ENCODE measurements around the gene A3GALT2. TPM values are rescaled to one million over a fixed set of nuclear protein-coding genes. Genes with fewer than 3 reads are reported as not detected.

A3GALT2 gene
- total and polyA plus RNA-seq, 9 of the 15 experiments (the other 6 are each of a cell fraction or from before 2014, with no cell fraction given): not detected

GRCh38 chr1:33367485-33368405 lies 46.8 kb upstream of the A3GALT2 start:
- no peak overlapping the region for H3K27ac ChIP-seq (ENCODE audit: extremely low read depth, low read depth, low read length)
- H3K4me2 ChIP-seq (ENCODE audit: insufficient read depth, low read length): no peak overlapping the region
- H3K27me3 ChIP-seq (ENCODE audit: control insufficient read depth in 2 of 2, insufficient read depth in 2 of 2, low read length in 2 of 2): peaks cover 23 to 38% of the 10 kb centered on the region in 2 experiments
- H3K9ac ChIP-seq (ENCODE audit: insufficient read depth in 1 of 2, low read depth in 2 of 2, low read length in 2 of 2): no peak overlapping the region
- H3K79me2 ChIP-seq (ENCODE audit: control insufficient read depth, insufficient read depth, low read length): no peaks in the 10 kb centered on the region
- BruUV-seq (replicated peaks): no TSS peak
- H2AFZ ChIP-seq (ENCODE audit: low read depth, low read length): no peak overlapping the region
- peaks cover 32% of the 10 kb centered on the region for H4K20me1 ChIP-seq (replicated peaks; ENCODE audit: control insufficient read depth, insufficient read depth, low read length)
- WGBS (ENCODE audit: insufficient coverage, low coverage, missing lambda C conversion rate): 22% methylated on average over 23 of the region's 23 CpGs
- POLR2A ChIA-PET: interaction anchor here (0.6 kb wide), 1 partner anchor 114 kb away, joined by 3 read pairs; no protein-coding TSS in a partner anchor
- peak; percentile 95 for ATAC-seq
- no peaks in the 10 kb centered on the region for H3K36me3 ChIP-seq (ENCODE audit: control insufficient read depth, insufficient read depth, low read length)
- in situ Hi-C loops (cut with MboI): loop anchor here (5.0 kb wide), 1 partner anchor 70 kb away; no protein-coding TSS in a partner anchor
- H3K9me1 ChIP-seq (ENCODE audit: control insufficient read depth, insufficient read depth, low read length): no peaks in the 10 kb centered on the region
- no peak overlapping the region for H3K4me3 ChIP-seq
- no peaks in the 10 kb centered on the region for H3K9me3 ChIP-seq (replicated peaks; ENCODE audit: control insufficient read depth, insufficient read depth, low read depth, low read length)
- peaks cover 7 to 11% of the 10 kb centered on the region in 2 experiments; a peak in 4 of 5 replicates for H3K4me1 ChIP-seq (replicated peaks in 1 of 2; ENCODE audit: control insufficient read depth in 2 of 2, insufficient read depth in 2 of 2, low read length in 2 of 2)
- peak; percentile 89 to 92 (median 90) for DNase-seq (ENCODE audit: extremely low read depth in 1 of 4, low spot score in 3 of 4)
- peak; percentile 97 for FAIRE-seq
- CTCF ChIA-PET (ENCODE audit: low intra/inter-chr PET ratio): interaction anchor here (0.6 to 2.4 kb wide), 6 partner anchors 10 to 282 kb away, joined by 3 to 59 read pairs (median 4); no protein-coding TSS in a partner anchor
- intact Hi-C loops (cut with micrococcal nuclease): loop anchor here (1.0 to 10.0 kb wide), 4 partner anchors 72 to 245 kb away; no protein-coding TSS in a partner anchor
- TF ChIP-seq SNIP1 (IDR thresholded peaks at IDR 0.05; ENCODE audit: low read depth) (no peak), BACH1 (tag; IDR thresholded peaks at IDR 0.05) (no peak), TFAP4 (CRISPR knock-in tag; IDR thresholded peaks at IDR 0.05; ENCODE audit: borderline replicate concordance) (peak; percentile 22; the same call in 1 of the 2 replicates), PHB2 (IDR thresholded peaks at IDR 0.05; ENCODE audit: low read depth) (no peak), HDAC2 (IDR thresholded peaks at IDR 0.05) (no peak), CGGBP1 (CRISPR knock-in tag; IDR thresholded peaks at IDR 0.05) (no peak), ZNF23 (CRISPR knock-in tag; IDR thresholded peaks at IDR 0.05) (no peak), MTA3 (IDR thresholded peaks at IDR 0.05; ENCODE audit: borderline replicate concordance) (0 out of 2 replicates have a peak, but pooled peaks have one; percentile 23), MCM7 (IDR thresholded peaks at IDR 0.05) (no peak), HES1 (IDR thresholded peaks at IDR 0.05; ENCODE audit: low read depth) (no peak), CHD4 (IDR thresholded peaks at IDR 0.05; ENCODE audit: insufficient read depth, insufficient replicate concordance, low read depth, low read length, poor library complexity, severe bottlenecking) (no peak), TSHZ1 (CRISPR knock-in tag; IDR thresholded peaks at IDR 0.05) (no peak), ZNF12 (CRISPR knock-in tag; IDR thresholded peaks at IDR 0.05) (no peak), PYGO2 (tag; IDR thresholded peaks at IDR 0.05) (no peak)
